IMR-90 (cell line): ENCODE measurements around the gene DOLPP1. TPM values are rescaled to one million over a fixed set of nuclear protein-coding genes. Genes with fewer than 3 reads are reported as not detected.

ENCODE experiments used
- ATAC-seq: fragments of 200-7000 bp; cut with Tn5 transposase; 2 replicates; pipeline ENCODE4 v1.9.1; 2020; ENCODE audit warnings: low read depth, mild to moderate bottlenecking, moderate library complexity
- BruUV-seq: library from RNA; stranded (reverse); fragments of 400-500 nt; replicated peaks from 2 replicates; lab custom pipeline; 2021; lab: Mats Ljungman, UMichigan
- CTCF ChIA-PET: fragments of 300-600 bp; formaldehyde crosslinking; extraction: SDS; loops from one replicate; lab custom pipeline; 2021; ENCODE audit warnings: antibody characterized with exemption; lab: Yijun Ruan, JAX
- POLR2A ChIA-PET: fragments of 300-600 bp; sonication (Branson Sonifier 250); formaldehyde crosslinking; loops from one replicate; lab custom pipeline; 2022; ENCODE audit warnings: antibody characterized with exemption; ENCODE audit not compliant: unreplicated experiment; lab: Charles Lee
- DNase-seq: peaks from one replicate; pipeline ENCODE4 v3.0.0; 2013
- H2AFZ ChIP-seq: replicated peaks from 2 replicates; pipeline ENCODE3; 2013; ENCODE audit warnings: low read length, mild to moderate bottlenecking; ENCODE audit not compliant: poor library complexity
- H2AK5ac ChIP-seq: 2 replicates; pipeline ENCODE4 v1.6.1; 2013; ENCODE audit warnings: low read depth, low read length, inconsistent platforms
- H2AK9ac ChIP-seq: replicated peaks from 2 replicates; pipeline ENCODE3; 2013; ENCODE audit warnings: mild to moderate bottlenecking, low read depth, low read length, moderate library complexity; ENCODE audit not compliant: poor library complexity
- H2BK120ac ChIP-seq: 2 replicates; pipeline ENCODE4 v1.6.1; 2013; ENCODE audit warnings: low read depth, low read length, inconsistent platforms
- H2BK15ac ChIP-seq: 3 replicates; pipeline ENCODE4 v1.6.1; 2013; ENCODE audit warnings: low read depth, low read length, inconsistent platforms
- H2BK20ac ChIP-seq: 2 replicates; pipeline ENCODE4 v1.6.1; 2013; ENCODE audit warnings: low read depth, mild to moderate bottlenecking, inconsistent platforms, low read length, moderate library complexity
- H2BK5ac ChIP-seq: 2 replicates; pipeline ENCODE4 v1.6.1; 2013; ENCODE audit warnings: mild to moderate bottlenecking, low read depth, low read length, inconsistent platforms; ENCODE audit not compliant: poor library complexity, severe bottlenecking
- H3K14ac ChIP-seq: replicated peaks from 2 replicates; pipeline ENCODE4 v1.6.1; 2013; ENCODE audit warnings: low read depth, low read length, inconsistent platforms
- H3K18ac ChIP-seq: 2 replicates; pipeline ENCODE4 v1.6.1; 2013; ENCODE audit warnings: low read depth, low read length, control low read depth
- H3K23ac ChIP-seq: 2 replicates; pipeline ENCODE4 v1.6.1; 2013; ENCODE audit warnings: low read depth, low read length, inconsistent platforms
- H3K27ac ChIP-seq: 2 replicates; pipeline ENCODE4 v1.5.1; 2013; ENCODE audit warnings: mild to moderate bottlenecking, control low read depth, low read length; ENCODE audit not compliant: insufficient read depth
- H3K27me3 ChIP-seq: 2 replicates; pipeline ENCODE4 v1.6.1; 2013; ENCODE audit warnings: low read length; ENCODE audit not compliant: control insufficient read depth, insufficient read depth
- H3K36me3 ChIP-seq: 2 replicates; pipeline ENCODE4 v1.6.1; 2013; ENCODE audit warnings: low read length, mixed read lengths; ENCODE audit not compliant: control insufficient read depth, insufficient read depth
- H3K4ac ChIP-seq: 2 replicates; pipeline ENCODE4 v1.6.1; 2013; ENCODE audit warnings: low read depth, low read length, inconsistent platforms
- H3K4me1 ChIP-seq: 2 replicates; pipeline ENCODE4 v1.6.1; 2013; ENCODE audit warnings: low read length, mixed read lengths; ENCODE audit not compliant: control insufficient read depth, insufficient read depth
- H3K4me2 ChIP-seq: 2 replicates; pipeline ENCODE4 v1.6.1; 2013; ENCODE audit warnings: low read depth, mild to moderate bottlenecking, control low read depth, low read length, moderate library complexity
- H3K4me3 ChIP-seq: 2 replicates; pipeline ENCODE4 v1.5.1; 2013; ENCODE audit warnings: low read depth, mild to moderate bottlenecking, control low read depth, low read length, moderate library complexity; ENCODE audit not compliant: insufficient read depth
- H3K56ac ChIP-seq: 2 replicates; pipeline ENCODE4 v1.6.1; 2013; ENCODE audit warnings: low read length, inconsistent platforms; ENCODE audit not compliant: insufficient read depth; ENCODE audit errors: extremely low read depth
- H3K79me1 ChIP-seq, 2 experiments: 2 replicates each; pipeline ENCODE4 v1.6.1; 2013; ENCODE audit warnings: low read length in 2 of 2, inconsistent platforms in 1 of 2, low read depth in 1 of 2
- H3K9ac ChIP-seq: 2 replicates; pipeline ENCODE4 v1.6.1; 2013; ENCODE audit warnings: low read depth, low read length, control low read depth
- H3K9me1 ChIP-seq: 2 replicates; pipeline ENCODE4 v1.6.1; 2013; ENCODE audit warnings: low read length, inconsistent platforms; ENCODE audit not compliant: insufficient read depth
- H3K9me3 ChIP-seq: 2 replicates; pipeline ENCODE4 v1.6.1; 2013; ENCODE audit warnings: low read length; ENCODE audit not compliant: control insufficient read depth, insufficient read depth
- H4K20me1 ChIP-seq: 2 replicates; pipeline ENCODE4 v1.6.1; 2013; ENCODE audit warnings: low read length, inconsistent platforms; ENCODE audit not compliant: insufficient read depth
- H4K5ac ChIP-seq: 2 replicates; pipeline ENCODE4 v1.6.1; 2013; ENCODE audit warnings: mild to moderate bottlenecking, low read depth, low read length, control low read depth
- H4K8ac ChIP-seq, 2 experiments: 2 replicates each; pipeline ENCODE4 v1.6.1; 2013; ENCODE audit warnings: low read depth in 2 of 2, low read length in 2 of 2, control low read depth in 1 of 2, inconsistent platforms in 1 of 2
- H4K91ac ChIP-seq: 2 replicates; pipeline ENCODE4 v1.6.1; 2013; ENCODE audit warnings: low read depth, low read length, inconsistent platforms; ENCODE audit not compliant: insufficient read depth
- CEBPB ChIP-seq: IDR thresholded peaks from 2 replicates; pipeline ENCODE4 v1.6.1; 2012; ENCODE audit warnings: low read depth, low read length, improper control_type of control experiment
- ELK1 ChIP-seq: fragments of 150-350 bp; IDR thresholded peaks from 2 replicates; pipeline ENCODE4 v1.6.1; 2016; ENCODE audit warnings: low read depth, mild to moderate bottlenecking, low read length, moderate library complexity, borderline replicate concordance
- FOS ChIP-seq: fragments of 150-350 bp; IDR thresholded peaks from 2 replicates; pipeline ENCODE4 v1.6.1; 2016; ENCODE audit warnings: low read depth, low read length
- MAFK ChIP-seq: IDR thresholded peaks from 2 replicates; pipeline ENCODE4 v1.6.1; 2012; ENCODE audit warnings: low read depth, low read length, improper control_type of control experiment
- MXI1 ChIP-seq: IDR thresholded peaks from 2 replicates; pipeline ENCODE4 v1.6.1; 2012; ENCODE audit warnings: low read depth, mild to moderate bottlenecking, low read length, moderate library complexity, borderline replicate concordance
- NFE2L2 ChIP-seq: fragments of 150-350 bp; IDR thresholded peaks from 2 replicates; pipeline ENCODE4 v1.6.1; 2016; ENCODE audit warnings: low read depth, mild to moderate bottlenecking, low read length
- POLR2A ChIP-seq: IDR thresholded peaks from 2 replicates; pipeline ENCODE4 v1.6.1; 2012; ENCODE audit warnings: mild to moderate bottlenecking, low read depth, low read length
- RAD21 ChIP-seq: IDR thresholded peaks from 2 replicates; pipeline ENCODE4 v1.6.1; 2012; ENCODE audit warnings: low read length, improper control_type of control experiment
- RFX5 ChIP-seq: IDR thresholded peaks from 2 replicates; pipeline ENCODE4 v1.8.0; 2012; ENCODE audit warnings: low read depth, mild to moderate bottlenecking, low read length, moderate library complexity
- WGBS, 2 experiments: methylation state at CpG; one replicate each; pipeline versions ENCODE4 v1.1.5 to v1.1.7; 2013; ENCODE audit warnings: missing lambda C conversion rate in 2 of 2; ENCODE audit not compliant: insufficient read length in 1 of 2; ENCODE audit errors: extremely low coverage in 2 of 2; 5-methylcytosine and 5-hydroxymethylcytosine counted together
- dilution Hi-C: fragments of 300-500 bp; cut with HindIII; formaldehyde crosslinking; loops from one replicate; pipeline ENCODE4 v1.14.3; 2018; ENCODE audit warnings: low sequenced_read_pairs; ENCODE audit not compliant: unreplicated experiment
- in situ Hi-C: fragments of 300-500 bp; cut with MboI; formaldehyde crosslinking; loops from 3 replicates; pipeline ENCODE4 v1.14.3; 2019; ENCODE audit warnings: low sequenced_read_pairs, inconsistent platforms, mixed read lengths
- intact Hi-C: fragments of 100-400 bp; cut with micrococcal nuclease; formaldehyde crosslinking; loops from 2 replicates; pipeline ENCODE4 v1.10.0; 2022
- polyA plus RNA-seq, 3 experiments: library from polyadenylated mRNA; depleted of rRNA; stranded (reverse); fragments of >200 nt; gene quantifications; 2 replicates each; pipeline ENCODE4 v1.2.3, GENCODE V29; 2012; ENCODE audit warnings: low replicate concordance in 1 of 3
- total RNA-seq: library from RNA; depleted of rRNA; stranded (reverse); fragments of >200 nt; gene quantifications from 2 replicates; pipeline ENCODE4 v1.2.3, GENCODE V29; 2012
- TF ChIP-seq, protein P1 (sequence below): conservative IDR thresholded peaks from 2 replicates; pipeline ENCODE4 v1.5.1; 2012; ENCODE audit warnings: mild to moderate bottlenecking, low read depth, low read length, improper control_type of control experiment

Gene DOLPP1
- total and polyA plus RNA-seq, 2 of the 4 experiments (the other 2 are of a cell fraction): 7.0 to 16.5 TPM

- ChIA-PET POLR2A (no interaction called here), CTCF (interaction anchor here (0.8 kb wide), 1 partner anchor 10 kb away, joined by 3 read pairs; the partner anchor contains the start of gene SH3GLB2)
- Histone ChIP-seq H3K36me3 (peaks cover 22% of the 10 kb centered on the region), H3K9ac (0 out of 2 replicates have a peak overlapping the region, but pooled peaks have one; percentile 94), H3K9me3 (no peaks in the 10 kb centered on the region), H2AK9ac (peak overlapping the region; percentile 71), H3K56ac (no peak overlapping the region), H4K20me1 (peaks cover 16% of the 10 kb centered on the region), H4K8ac (no peak overlapping the region), H3K27me3 (no peaks in the 10 kb centered on the region), H3K14ac (no peak overlapping the region), H3K4ac (no peak overlapping the region), H3K9me1 (0 out of 2 replicates have a peak, but pooled peaks cover 8% of the 10 kb centered on the region), H3K27ac (no peak overlapping the region), H4K91ac (no peak overlapping the region), H4K5ac (no peak overlapping the region), H3K23ac (no peak overlapping the region; the same call in 1 of the 2 replicates), H2BK15ac (no peak overlapping the region), H2AFZ (no peak overlapping the region), H3K4me2 (peak overlapping the region; percentile 96; the same call in 1 of the 2 replicates), H3K4me3 (no peak overlapping the region), H2BK120ac (no peak overlapping the region), H3K18ac (no peak overlapping the region), H2BK5ac (no peak overlapping the region), H3K79me1 (peaks cover 14 to 51% of the 10 kb centered on the region in 2 experiments; a peak in 3 of 4 replicates), H2BK20ac (no peak overlapping the region), H3K4me1 (peaks cover 14% of the 10 kb centered on the region), H2AK5ac (no peak overlapping the region)
- DNase-seq (no peak), ATAC-seq (no peak)
- in situ Hi-C loops: no loop called here
- intact Hi-C loops: no loop called here
- TF ChIP-seq FOS (no peak), RAD21 (no peak), POLR2A (no peak), CEBPB (no peak), NFE2L2 (no peak), MAFK (no peak), MXI1 (no peak), ELK1 (no peak), RFX5 (no peak)
- TF ChIP-seq, protein P1, sequence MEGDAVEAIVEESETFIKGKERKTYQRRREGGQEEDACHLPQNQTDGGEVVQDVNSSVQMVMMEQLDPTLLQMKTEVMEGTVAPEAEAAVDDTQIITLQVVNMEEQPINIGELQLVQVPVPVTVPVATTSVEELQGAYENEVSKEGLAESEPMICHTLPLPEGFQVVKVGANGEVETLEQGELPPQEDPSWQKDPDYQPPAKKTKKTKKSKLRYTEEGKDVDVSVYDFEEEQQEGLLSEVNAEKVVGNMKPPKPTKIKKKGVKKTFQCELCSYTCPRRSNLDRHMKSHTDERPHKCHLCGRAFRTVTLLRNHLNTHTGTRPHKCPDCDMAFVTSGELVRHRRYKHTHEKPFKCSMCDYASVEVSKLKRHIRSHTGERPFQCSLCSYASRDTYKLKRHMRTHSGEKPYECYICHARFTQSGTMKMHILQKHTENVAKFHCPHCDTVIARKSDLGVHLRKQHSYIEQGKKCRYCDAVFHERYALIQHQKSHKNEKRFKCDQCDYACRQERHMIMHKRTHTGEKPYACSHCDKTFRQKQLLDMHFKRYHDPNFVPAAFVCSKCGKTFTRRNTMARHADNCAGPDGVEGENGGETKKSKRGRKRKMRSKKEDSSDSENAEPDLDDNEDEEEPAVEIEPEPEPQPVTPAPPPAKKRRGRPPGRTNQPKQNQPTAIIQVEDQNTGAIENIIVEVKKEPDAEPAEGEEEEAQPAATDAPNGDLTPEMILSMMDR: no peak
- BruUV-seq: no TSS peak
- 93% methylated on average over 3 of the region's 8 CpGs; no CpG with 5 or more reads in 1 of the 2 experiments for WGBS, 2 experiments
- dilution Hi-C loops: no loop called here
These were observed 42.6 kb upstream of the DOLPP1 start for GRCh38 chr9:129038109-129038852.
